Prostate gland (tissue), 2 donors: ENCODE results near the gene MED12L.

Source experiments
- POLR2A ChIP-seq: fragments of 450-650 bp; IDR thresholded peaks from one replicate; pipeline ENCODE4 v1.6.1; 2016; ENCODE audit warnings: antibody characterized with exemption, mild to moderate bottlenecking
- POLR2AphosphoS5 ChIP-seq: sonication (generic); formaldehyde crosslinking; IDR thresholded peaks from one replicate; pipeline ENCODE4 v1.6.1; 2017; ENCODE audit warnings: antibody characterized with exemption
- TF ChIP-seq, protein P1 (sequence below), 4 experiments: fragments of 200-600 bp in 2 of 4; fragments of 450-650 bp in 2 of 4; sonication (generic) in 2 of 4; IDR thresholded peaks; 1 replicate in 3 of 4; 2 replicates in 1 of 4; pipeline ENCODE4 v1.5.1; 2016 to 2019; ENCODE audit warnings: antibody characterized with exemption in 4 of 4, mild to moderate bottlenecking in 2 of 4, moderate library complexity in 2 of 4

GRCh38 chr3:151362751-151363174 lies 277.3 kb downstream of the MED12L start:
- TF ChIP-seq, protein P1, sequence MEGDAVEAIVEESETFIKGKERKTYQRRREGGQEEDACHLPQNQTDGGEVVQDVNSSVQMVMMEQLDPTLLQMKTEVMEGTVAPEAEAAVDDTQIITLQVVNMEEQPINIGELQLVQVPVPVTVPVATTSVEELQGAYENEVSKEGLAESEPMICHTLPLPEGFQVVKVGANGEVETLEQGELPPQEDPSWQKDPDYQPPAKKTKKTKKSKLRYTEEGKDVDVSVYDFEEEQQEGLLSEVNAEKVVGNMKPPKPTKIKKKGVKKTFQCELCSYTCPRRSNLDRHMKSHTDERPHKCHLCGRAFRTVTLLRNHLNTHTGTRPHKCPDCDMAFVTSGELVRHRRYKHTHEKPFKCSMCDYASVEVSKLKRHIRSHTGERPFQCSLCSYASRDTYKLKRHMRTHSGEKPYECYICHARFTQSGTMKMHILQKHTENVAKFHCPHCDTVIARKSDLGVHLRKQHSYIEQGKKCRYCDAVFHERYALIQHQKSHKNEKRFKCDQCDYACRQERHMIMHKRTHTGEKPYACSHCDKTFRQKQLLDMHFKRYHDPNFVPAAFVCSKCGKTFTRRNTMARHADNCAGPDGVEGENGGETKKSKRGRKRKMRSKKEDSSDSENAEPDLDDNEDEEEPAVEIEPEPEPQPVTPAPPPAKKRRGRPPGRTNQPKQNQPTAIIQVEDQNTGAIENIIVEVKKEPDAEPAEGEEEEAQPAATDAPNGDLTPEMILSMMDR (IDR thresholded peaks at IDR 0.05): no peak
- TF ChIP-seq POLR2A (no peak), POLR2AphosphoS5 (no peak)
